GM18526 (cell line): Measurements from ENCODE around the gene KIAA0825.

Experiments used
- POLR2A ChIP-seq: IDR thresholded peaks from 3 replicates; pipeline ENCODE4 v1.6.1; 2011; ENCODE audit not compliant: insufficient read length; ENCODE audit errors: extremely low read depth

Gene KIAA0825

GRCh38 chr5:94618493-94619328 lies at the start of gene KIAA0825, which contains the start of gene SLF1:
TSS of gene KIAA0825 (minus strand) at chr5:94618604. CDS start at chr5:94537126, 81,478 bp downstream.
TSS of gene SLF1 (plus strand) at chr5:94618669. CDS start at chr5:94628811, 10,142 bp downstream.
- TF ChIP-seq POLR2A = peak; percentile 67

DNA sequence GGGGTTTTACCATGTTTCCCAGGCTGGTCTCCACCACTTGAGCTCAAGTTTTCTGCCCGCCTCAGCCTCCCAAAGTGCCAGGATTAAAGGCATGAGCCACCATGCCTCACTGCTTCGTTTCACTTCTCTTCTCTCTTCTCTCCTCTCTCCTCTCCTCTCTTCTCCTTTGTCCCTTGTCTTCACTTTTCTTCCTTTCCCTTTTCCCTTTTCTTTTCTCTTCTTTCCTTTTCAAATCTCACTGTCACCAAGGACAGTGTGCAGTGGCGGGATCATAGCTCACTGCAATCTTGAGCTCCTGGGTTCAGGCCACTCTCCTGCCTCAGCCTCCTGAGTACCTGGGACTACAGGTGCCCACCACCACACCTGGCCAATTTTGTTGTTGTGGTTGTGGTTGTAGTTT lies 49.5 kb upstream of the KIAA0825 start:
- TF ChIP-seq POLR2A = no peak

GRCh38 chr5:94661086-94661485 lies 42.7 kb upstream of the KIAA0825 start:
- TF ChIP-seq POLR2A = no peak

DNA sequence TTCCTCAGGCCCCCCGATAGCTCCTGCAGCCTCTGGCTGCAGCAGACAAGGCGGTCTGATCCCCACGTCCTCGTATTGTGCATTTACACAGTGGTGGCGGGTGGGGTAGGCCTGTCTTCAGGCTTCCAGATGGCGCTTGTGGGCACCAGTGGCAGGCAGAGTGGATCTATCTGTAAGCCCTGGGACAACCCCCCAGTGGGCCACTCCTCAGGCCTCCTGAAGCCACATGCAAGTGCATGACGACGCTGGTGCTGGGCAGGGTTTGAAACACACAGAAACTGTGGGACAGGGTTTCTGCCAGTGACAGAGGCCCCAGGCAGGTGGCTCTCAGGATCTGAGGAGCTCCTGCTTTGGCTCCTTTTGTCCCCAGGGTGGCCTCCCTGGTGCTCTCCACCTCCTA lies 42.1 kb upstream of the KIAA0825 start:
- TF ChIP-seq POLR2A = no peak

DNA sequence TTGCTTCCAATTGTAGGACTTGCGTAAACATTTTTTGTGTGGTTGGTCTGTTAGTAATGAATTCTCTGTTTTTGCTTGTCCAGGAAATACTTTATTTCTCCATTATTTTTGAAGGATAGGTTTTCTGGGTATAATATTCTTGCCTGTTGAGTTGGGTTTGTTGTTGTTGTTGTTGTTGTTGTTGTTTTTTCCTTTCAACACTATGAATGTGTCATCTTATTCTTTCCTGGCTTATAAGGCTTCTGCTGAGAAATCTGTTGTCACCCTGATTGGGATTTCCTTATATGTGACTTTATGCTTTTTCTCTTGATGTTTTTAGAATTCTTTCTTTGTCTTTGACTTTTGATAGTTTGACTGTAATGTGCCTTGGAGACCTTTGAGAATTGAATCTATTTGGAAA lies 39.9 kb upstream of the KIAA0825 start:
- no peak for TF ChIP-seq POLR2A

DNA sequence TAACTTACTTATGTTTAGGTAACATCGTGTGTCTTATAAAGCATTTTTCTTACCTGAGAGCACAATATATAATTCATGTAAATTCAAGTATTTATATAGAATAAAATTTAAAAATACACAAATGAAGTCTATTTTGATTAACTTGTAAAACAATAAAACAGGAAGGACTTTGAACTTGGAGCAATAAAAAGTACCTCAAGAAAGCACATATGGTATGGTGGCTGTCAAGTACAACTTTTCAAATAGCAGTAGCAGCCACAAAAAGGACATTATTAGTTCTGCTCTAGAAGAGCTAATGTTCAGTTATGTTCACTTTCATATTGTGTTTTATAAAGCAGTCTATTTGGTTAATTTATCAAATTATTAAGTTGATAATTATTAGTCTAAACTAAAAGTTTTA lies 31.5 kb upstream of the KIAA0825 start:
- TF ChIP-seq POLR2A = no peak

DNA sequence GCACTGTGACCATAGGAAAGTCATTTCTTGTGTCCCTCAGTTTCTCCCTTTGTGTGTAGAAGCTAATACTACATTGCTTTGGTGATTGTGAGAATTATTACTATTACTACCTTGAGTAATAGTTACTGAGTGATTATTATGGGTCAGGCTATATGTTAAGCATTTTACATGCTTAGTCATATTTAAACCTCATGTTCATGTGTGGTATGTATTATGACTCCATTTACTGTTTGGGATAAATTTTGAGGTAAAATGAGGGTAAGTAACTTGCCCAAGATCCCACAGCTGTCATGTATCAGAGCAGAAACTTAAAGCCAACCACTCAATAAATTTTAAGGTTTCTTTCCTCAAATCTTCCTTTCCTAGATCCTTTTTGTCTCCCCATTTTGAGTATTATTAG lies 28.4 kb upstream of the KIAA0825 start:
- no peak for TF ChIP-seq POLR2A

DNA sequence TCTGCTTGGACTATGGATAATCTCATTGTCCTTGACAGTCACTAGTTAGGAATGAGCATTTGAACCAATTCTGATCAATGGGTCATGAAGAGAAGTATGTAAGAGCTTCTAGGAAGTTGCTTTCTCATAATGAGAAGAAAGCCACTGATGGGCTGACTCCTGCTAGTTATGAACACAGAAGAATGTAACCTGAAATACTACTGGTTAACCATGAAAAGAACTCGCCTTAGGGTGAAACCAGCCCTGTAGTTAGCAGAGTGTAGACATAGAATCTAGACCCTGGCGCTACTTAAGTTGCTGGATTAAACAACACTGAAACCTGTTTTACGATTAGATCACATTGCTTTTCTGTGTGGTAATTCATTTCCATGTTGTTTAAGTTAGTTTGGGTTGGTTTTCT lies 26.6 kb upstream of the KIAA0825 start:
- no peak for TF ChIP-seq POLR2A

GRCh38 chr5:94640176-94640575 lies 21.8 kb upstream of the KIAA0825 start:
- TF ChIP-seq POLR2A = no peak

- no peak for TF ChIP-seq POLR2A
Observed at GRCh38 chr5:94632024-94632423, 13.6 kb upstream of the KIAA0825 start.

DNA sequence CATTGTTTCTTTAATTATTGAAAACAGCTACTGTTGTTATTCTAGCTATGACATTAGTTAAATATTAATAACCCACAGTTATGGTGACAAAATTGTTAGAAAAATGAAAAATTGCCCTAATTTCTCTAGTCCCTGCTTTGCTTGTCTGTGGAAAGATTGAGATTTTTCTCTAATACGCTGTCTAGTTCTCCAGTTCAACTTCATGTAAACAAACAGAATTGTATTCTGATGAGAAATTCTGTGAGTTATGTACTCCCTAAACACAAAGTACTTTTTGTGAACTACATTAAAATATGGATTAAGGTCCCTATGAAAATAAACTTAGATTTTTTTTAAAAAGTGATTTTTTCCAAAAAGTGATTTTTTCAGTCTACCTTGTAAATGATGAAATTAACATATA lies 8.8 kb upstream of the KIAA0825 start:
- TF ChIP-seq POLR2A = no peak

DNA sequence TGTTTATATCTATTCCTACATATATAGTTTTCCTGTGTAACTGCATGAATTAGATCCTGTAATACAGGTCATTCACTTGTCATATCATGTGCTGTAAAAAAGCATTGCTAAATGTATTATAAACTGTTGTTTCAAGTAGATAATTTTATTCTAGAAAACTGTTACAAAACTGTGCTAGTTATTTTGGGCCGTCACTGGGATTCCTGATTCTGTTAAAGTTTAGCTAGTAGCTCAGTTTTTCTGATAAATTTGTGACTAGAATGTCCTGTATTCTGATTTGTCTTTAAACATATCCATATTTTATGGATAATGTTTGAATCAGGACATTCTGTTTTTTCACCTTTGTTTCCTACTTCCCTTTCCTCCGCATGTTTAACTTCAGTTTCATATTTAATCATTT lies 5.5 kb upstream of the KIAA0825 start:
- TF ChIP-seq POLR2A = no peak

DNA sequence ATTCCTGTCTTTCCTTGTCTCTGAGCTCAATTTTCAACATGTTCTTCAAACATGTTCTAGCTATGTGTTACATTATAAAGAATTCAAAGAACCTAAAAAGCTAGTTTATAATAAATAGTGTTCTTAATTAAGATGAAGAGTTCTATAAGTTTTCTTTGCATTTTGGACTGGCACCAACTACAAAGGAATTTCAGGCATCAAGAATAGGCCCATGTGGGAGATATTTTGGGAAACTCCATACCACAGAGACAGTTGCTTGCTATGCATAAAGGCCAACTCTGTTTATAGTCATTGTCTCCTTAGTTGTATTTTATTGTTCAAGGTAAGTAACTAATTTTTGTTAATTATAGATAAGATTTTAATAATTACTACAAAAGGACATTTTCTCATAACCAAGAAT lies 4.6 kb upstream of the KIAA0825 start:
- TF ChIP-seq POLR2A = no peak

DNA sequence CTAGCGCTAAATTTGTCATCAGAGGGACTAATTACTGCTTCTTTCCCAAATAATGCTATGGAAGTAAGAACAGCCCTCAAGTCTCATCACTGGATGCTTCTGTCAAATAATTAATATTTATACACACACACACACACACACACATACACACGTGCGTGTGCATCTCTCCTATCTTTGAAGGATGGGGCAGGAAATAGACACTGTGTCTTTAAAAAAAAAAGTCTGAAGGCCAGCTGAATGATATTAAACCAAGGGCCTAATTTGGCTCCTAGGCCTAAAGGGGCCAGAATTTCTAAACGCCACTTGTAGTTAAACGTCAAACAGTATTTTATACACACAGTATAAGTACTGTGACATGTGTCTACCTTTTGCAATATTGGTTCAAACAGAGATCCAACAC lies 3.4 kb upstream of the KIAA0825 start:
- no peak for TF ChIP-seq POLR2A

DNA sequence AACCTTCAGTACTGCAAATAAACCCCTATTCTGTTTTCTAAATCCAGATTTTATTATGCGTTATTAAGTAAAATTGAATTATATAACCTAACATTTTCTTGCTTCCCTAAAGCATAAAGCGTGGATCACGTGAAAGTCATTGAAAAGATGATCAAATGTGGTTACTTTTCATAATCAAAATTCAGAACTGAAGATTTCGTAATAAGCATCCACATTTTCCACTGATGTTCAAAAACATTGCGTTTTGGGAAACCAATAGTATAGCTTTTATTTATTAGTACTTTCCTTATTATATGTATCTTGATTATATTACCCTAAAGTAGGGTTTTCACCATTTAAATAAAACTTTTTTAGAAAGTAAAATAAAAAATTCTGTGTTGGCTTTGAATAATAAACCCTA lies 1.9 kb upstream of the KIAA0825 start:
- TF ChIP-seq POLR2A = no peak

DNA sequence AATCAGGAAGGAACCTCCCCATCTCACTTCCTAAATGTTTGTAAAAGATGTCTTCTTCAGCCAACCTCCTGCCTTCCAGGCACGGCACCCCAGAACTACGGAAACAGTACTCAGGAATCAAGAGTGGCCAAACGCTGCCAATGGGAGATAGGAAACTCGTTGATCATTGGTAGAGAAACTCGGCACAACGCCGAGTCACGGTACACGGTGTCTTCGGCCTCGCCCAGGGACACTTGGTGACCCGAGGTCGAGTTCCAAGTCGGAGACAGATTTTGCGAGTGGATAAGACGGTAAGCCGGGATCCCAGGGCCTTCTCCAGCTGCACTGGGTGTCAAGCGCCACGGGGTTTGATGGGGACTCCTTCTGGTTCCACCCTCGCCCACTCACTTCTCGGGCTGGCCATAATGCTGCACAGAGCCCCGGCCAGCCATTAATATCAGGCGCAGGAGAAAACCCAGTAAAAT lies 343 bp downstream of the KIAA0825 start:
- no peak for TF ChIP-seq POLR2A

DNA sequence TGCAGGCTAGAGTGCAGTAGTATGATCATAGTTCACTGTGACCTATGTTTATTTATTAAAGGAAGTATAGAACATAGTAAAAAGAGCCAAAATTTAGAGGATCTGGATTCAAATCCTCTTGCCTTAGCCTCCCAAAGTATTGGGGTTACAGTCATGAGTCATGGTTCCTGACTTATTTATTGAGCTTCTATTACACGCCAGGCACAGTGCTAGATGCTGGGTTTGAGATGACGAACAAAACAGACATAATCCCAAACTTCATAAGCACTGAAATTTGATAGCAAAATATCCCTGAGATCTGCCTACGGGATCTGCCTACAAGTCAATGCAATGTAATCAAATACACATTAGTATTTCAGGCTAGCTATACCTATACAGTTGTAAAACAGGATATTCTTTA lies 2.5 kb downstream of the KIAA0825 start:
- no peak for TF ChIP-seq POLR2A
